CD8-positive, alpha-beta memory T cell (primary cell): ENCODE results near the gene DNAI4. TPM values are rescaled to one million over a fixed set of nuclear protein-coding genes. Genes with fewer than 3 reads are reported as not detected.

Experiments used
- CTCF ChIA-PET: fragments of 350-600 bp; sonication (Branson Sonifier 250); formaldehyde crosslinking; loops from one replicate; lab custom pipeline; 2021; ENCODE audit warnings: antibody characterized with exemption; lab: Charles Lee
- POLR2A ChIA-PET: fragments of 350-600 bp; sonication (Branson Sonifier 250); formaldehyde crosslinking; loops from one replicate; lab custom pipeline; 2021; ENCODE audit warnings: antibody characterized with exemption; lab: Charles Lee
- DNase-seq, 5 donors: peaks; one replicate each; pipeline versions ENCODE4 v3.0.0 to v3.0.0-alpha.2; 2020 to 2022; ENCODE audit warnings: mixed read lengths in 1 of 5
- H3K27ac ChIP-seq: one replicate; pipeline ENCODE4 v1.7.0; 2013; ENCODE audit warnings: low read depth, mild to moderate bottlenecking, low read length, moderate library complexity
- H3K27me3 ChIP-seq: 2 replicates; pipeline ENCODE4 v1.7.0; 2013; ENCODE audit warnings: low read length, mild to moderate bottlenecking; ENCODE audit not compliant: insufficient read depth, poor library complexity, severe bottlenecking
- H3K36me3 ChIP-seq: 2 replicates; pipeline ENCODE4 v1.7.0; 2013; ENCODE audit warnings: mild to moderate bottlenecking, low read length, moderate library complexity; ENCODE audit not compliant: insufficient read depth
- H3K4me1 ChIP-seq: 2 replicates; pipeline ENCODE4 v1.7.0; 2013; ENCODE audit warnings: mild to moderate bottlenecking, low read length, moderate library complexity; ENCODE audit not compliant: insufficient read depth
- H3K4me3 ChIP-seq: 2 replicates; pipeline ENCODE4 v1.7.0; 2013; ENCODE audit warnings: mild to moderate bottlenecking, low read length
- H3K9me3 ChIP-seq: 2 replicates; pipeline ENCODE4 v1.7.0; 2013; ENCODE audit warnings: mild to moderate bottlenecking, low read length
- H3K27ac Mint-ChIP-seq, 8 donors: one replicate each; pipeline ENCODE4 v1.8.0; 2020 to 2021; ENCODE audit warnings: mixed read lengths in 8 of 8, mild to moderate bottlenecking in 6 of 8, inconsistent platforms in 3 of 8, moderate library complexity in 3 of 8
- H3K27me3 Mint-ChIP-seq, 2 donors: one replicate each; pipeline ENCODE4 v1.8.0; 2020 to 2021; ENCODE audit warnings: mixed read lengths in 2 of 2, mild to moderate bottlenecking in 1 of 2, moderate library complexity in 1 of 2
- H3K36me3 Mint-ChIP-seq, 3 donors: one replicate each; pipeline ENCODE4 v1.8.0; 2020 to 2021; ENCODE audit warnings: mixed read lengths in 3 of 3, inconsistent platforms in 1 of 3, mild to moderate bottlenecking in 1 of 3
- H3K4me1 Mint-ChIP-seq, 3 donors: one replicate each; pipeline ENCODE4 v1.8.0; 2020 to 2021; ENCODE audit warnings: mixed read lengths in 3 of 3, inconsistent platforms in 1 of 3, mild to moderate bottlenecking in 1 of 3
- H3K4me3 Mint-ChIP-seq, 7 donors: one replicate each; pipeline ENCODE4 v1.8.0; 2020 to 2021; ENCODE audit warnings: mixed read lengths in 7 of 7, mild to moderate bottlenecking in 6 of 7, moderate library complexity in 4 of 7, inconsistent platforms in 2 of 7
- H3K9me3 Mint-ChIP-seq, 5 donors: one replicate each; pipeline ENCODE4 v1.8.0; 2020 to 2022; ENCODE audit warnings: mixed read lengths in 5 of 5, mild to moderate bottlenecking in 3 of 5, moderate library complexity in 2 of 5, inconsistent platforms in 1 of 5
- polyA plus RNA-seq: library from polyadenylated mRNA; unstranded; fragments of 300-500 nt; fragmentation: Illumina TruSeq; gene quantifications from one replicate; pipeline ENCODE4 v1.2.3, GENCODE V29; 2021
- total RNA-seq, 2 experiments: library from RNA; stranded (reverse); gene quantifications; one replicate each; pipeline ENCODE4 v1.2.3, GENCODE V29; 2021

Gene DNAI4
- total and polyA plus RNA-seq, 3 experiments from 2014 or later = 0.77 to 1.8 (median 0.86) TPM

- H3K4me1 Mint-ChIP-seq = no peaks in the 10 kb centered on the region
- Histone ChIP-seq H3K4me1 (no peaks in the 10 kb centered on the region), H3K9me3 (no peaks in the 10 kb centered on the region), H3K4me3 (no peak overlapping the region), H3K27ac (no peak overlapping the region), H3K36me3 (no peaks in the 10 kb centered on the region), H3K27me3 (no peaks in the 10 kb centered on the region)
- peaks cover 0 to 11% (median 7%) of the 10 kb centered on the region in 5 donors for H3K9me3 Mint-ChIP-seq
- H3K36me3 Mint-ChIP-seq = peaks cover 0 to 32% (median 4%) of the 10 kb centered on the region in 3 donors
- ChIA-PET POLR2A (no interaction called here), CTCF (no interaction called here)
- peaks cover 4 to 7% of the 10 kb centered on the region in 2 donors for H3K27me3 Mint-ChIP-seq
- DNase-seq = no peak
- peak overlapping the region in 1 of 7 donors; percentile 60 for H3K4me3 Mint-ChIP-seq
- H3K27ac Mint-ChIP-seq = no peak overlapping the region
Measured at GRCh38 chr1:66852870-66853269, 71.8 kb downstream of the DNAI4 start.

GRCh38 chr1:66850989-66851388, 73.7 kb downstream of the DNAI4 start:
- no peaks in the 10 kb centered on the region for H3K4me1 ChIP-seq
- Mint-ChIP-seq H3K27ac (no peak overlapping the region), H3K27me3 (peaks cover 4 to 7% of the 10 kb centered on the region in 2 donors), H3K36me3 (peaks cover 0 to 26% (median 4%) of the 10 kb centered on the region in 3 donors), H3K4me1 (no peaks in the 10 kb centered on the region), H3K9me3 (peaks cover 0 to 11% (median 7%) of the 10 kb centered on the region in 5 donors), H3K4me3 (no peak overlapping the region)
- H3K4me3 ChIP-seq = no peak overlapping the region
- no peaks in the 10 kb centered on the region for H3K9me3 ChIP-seq
- H3K27ac ChIP-seq = no peak overlapping the region
- ChIA-PET CTCF (no interaction called here), POLR2A (no interaction called here)
- no peaks in the 10 kb centered on the region for H3K27me3 ChIP-seq
- H3K36me3 ChIP-seq = no peaks in the 10 kb centered on the region
- DNase-seq = no peak

- no peaks in the 10 kb centered on the region for H3K36me3 ChIP-seq
- no peaks in the 10 kb centered on the region for H3K9me3 ChIP-seq
- peaks cover 2 to 11% (median 7%) of the 10 kb centered on the region in 5 donors for H3K9me3 Mint-ChIP-seq
- no peaks in the 10 kb centered on the region for H3K4me1 ChIP-seq
- H3K4me1 Mint-ChIP-seq = no peaks in the 10 kb centered on the region
- no peak overlapping the region for H3K27ac ChIP-seq
- H3K36me3 Mint-ChIP-seq = peaks cover 0 to 25% (median 6%) of the 10 kb centered on the region in 3 donors
- DNase-seq = no peak
- H3K27ac Mint-ChIP-seq = no peak overlapping the region
- H3K4me3 Mint-ChIP-seq = no peak overlapping the region
- no peaks in the 10 kb centered on the region for H3K27me3 ChIP-seq
- ChIA-PET CTCF (no interaction called here), POLR2A (no interaction called here)
- H3K4me3 ChIP-seq = no peak overlapping the region
- H3K27me3 Mint-ChIP-seq = peaks cover 4 to 7% of the 10 kb centered on the region in 2 donors
Measured at GRCh38 chr1:66848193-66848592, 76.5 kb downstream of the DNAI4 start.

GRCh38 chr1:66840929-66841328, 83.7 kb downstream of the DNAI4 start:
- Mint-ChIP-seq H3K36me3 (peaks cover 2 to 16% (median 3%) of the 10 kb centered on the region in 3 donors), H3K4me1 (peaks cover 16 to 23% (median 19%) of the 10 kb centered on the region in 3 donors), H3K4me3 (peak overlapping the region in 4 of 7 donors; percentile 9 to 56 (median 38)), H3K27me3 (no peaks in the 10 kb centered on the region), H3K27ac (peak overlapping the region in 7 of 8 donors; percentile 5 to 86 (median 62)), H3K9me3 (peaks cover 0 to 10% (median 3%) of the 10 kb centered on the region in 5 donors)
- Histone ChIP-seq H3K9me3 (no peaks in the 10 kb centered on the region), H3K27ac (no peak overlapping the region), H3K4me1 (peaks cover 17% of the 10 kb centered on the region), H3K27me3 (no peaks in the 10 kb centered on the region), H3K4me3 (peak overlapping the region; percentile 21), H3K36me3 (no peaks in the 10 kb centered on the region)
- DNase-seq = peak in 2 of 5 donors; percentile 0 to 4
- CTCF ChIA-PET = no interaction called here
- POLR2A ChIA-PET = no interaction called here

GRCh38 chr1:66834926-66835325, 89.7 kb downstream of the DNAI4 start:
- Mint-ChIP-seq H3K27ac (no peak overlapping the region), H3K4me3 (no peak overlapping the region), H3K36me3 (no peaks in the 10 kb centered on the region), H3K9me3 (no peaks in the 10 kb centered on the region), H3K27me3 (no peaks in the 10 kb centered on the region), H3K4me1 (peaks cover 0 to 4% (median 0%) of the 10 kb centered on the region in 3 donors)
- H3K36me3 ChIP-seq = no peaks in the 10 kb centered on the region
- ChIA-PET POLR2A (no interaction called here), CTCF (no interaction called here)
- no peaks in the 10 kb centered on the region for H3K9me3 ChIP-seq
- H3K4me1 ChIP-seq = no peaks in the 10 kb centered on the region
- no peak overlapping the region for H3K4me3 ChIP-seq
- H3K27me3 ChIP-seq = no peaks in the 10 kb centered on the region
- H3K27ac ChIP-seq = no peak overlapping the region
- no peak for DNase-seq

- Histone ChIP-seq H3K36me3 (no peaks in the 10 kb centered on the region), H3K27ac (no peak overlapping the region), H3K4me1 (no peaks in the 10 kb centered on the region), H3K27me3 (no peaks in the 10 kb centered on the region), H3K4me3 (no peak overlapping the region), H3K9me3 (no peaks in the 10 kb centered on the region)
- Mint-ChIP-seq H3K27me3 (no peaks in the 10 kb centered on the region), H3K36me3 (peaks cover 0 to 13% (median 0%) of the 10 kb centered on the region in 3 donors), H3K4me1 (no peaks in the 10 kb centered on the region), H3K9me3 (no peaks in the 10 kb centered on the region), H3K27ac (no peak overlapping the region), H3K4me3 (no peak overlapping the region)
- no peak for DNase-seq
- CTCF ChIA-PET = no interaction called here
- POLR2A ChIA-PET = no interaction called here
Measured at GRCh38 chr1:66833112-66833511, 91.5 kb downstream of the DNAI4 start.

GRCh38 chr1:66831529-66832239, 93.0 kb downstream of the DNAI4 start:
- H3K4me3 ChIP-seq = no peak overlapping the region
- CTCF ChIA-PET = no interaction called here
- H3K27me3 ChIP-seq = no peaks in the 10 kb centered on the region
- Mint-ChIP-seq H3K27me3 (no peaks in the 10 kb centered on the region), H3K4me3 (no peak overlapping the region), H3K4me1 (no peaks in the 10 kb centered on the region), H3K9me3 (no peaks in the 10 kb centered on the region), H3K36me3 (peaks cover 0 to 18% (median 2%) of the 10 kb centered on the region in 3 donors), H3K27ac (no peak overlapping the region)
- no peaks in the 10 kb centered on the region for H3K36me3 ChIP-seq
- H3K9me3 ChIP-seq = no peaks in the 10 kb centered on the region
- DNase-seq = no peak
- H3K27ac ChIP-seq = no peak overlapping the region
- POLR2A ChIA-PET = no interaction called here
- no peaks in the 10 kb centered on the region for H3K4me1 ChIP-seq

GRCh38 chr1:66824771-66825170, 99.9 kb downstream of the DNAI4 start:
- H3K9me3 Mint-ChIP-seq = peaks cover 0 to 5% (median 2%) of the 10 kb centered on the region in 5 donors
- peaks cover 0 to 18% (median 2%) of the 10 kb centered on the region in 3 donors for H3K36me3 Mint-ChIP-seq
- no peaks in the 10 kb centered on the region for H3K27me3 ChIP-seq
- H3K27me3 Mint-ChIP-seq = no peaks in the 10 kb centered on the region
- H3K9me3 ChIP-seq = no peaks in the 10 kb centered on the region
- ChIA-PET CTCF (no interaction called here), POLR2A (no interaction called here)
- H3K27ac ChIP-seq = no peak overlapping the region
- H3K4me3 Mint-ChIP-seq = no peak overlapping the region
- no peak overlapping the region for H3K27ac Mint-ChIP-seq
- H3K4me3 ChIP-seq = no peak overlapping the region
- no peak for DNase-seq
- H3K4me1 Mint-ChIP-seq = no peaks in the 10 kb centered on the region
- H3K4me1 ChIP-seq = no peaks in the 10 kb centered on the region
- no peaks in the 10 kb centered on the region for H3K36me3 ChIP-seq
